ENCODE measurements around the gene HSD17B2.

DNA sequence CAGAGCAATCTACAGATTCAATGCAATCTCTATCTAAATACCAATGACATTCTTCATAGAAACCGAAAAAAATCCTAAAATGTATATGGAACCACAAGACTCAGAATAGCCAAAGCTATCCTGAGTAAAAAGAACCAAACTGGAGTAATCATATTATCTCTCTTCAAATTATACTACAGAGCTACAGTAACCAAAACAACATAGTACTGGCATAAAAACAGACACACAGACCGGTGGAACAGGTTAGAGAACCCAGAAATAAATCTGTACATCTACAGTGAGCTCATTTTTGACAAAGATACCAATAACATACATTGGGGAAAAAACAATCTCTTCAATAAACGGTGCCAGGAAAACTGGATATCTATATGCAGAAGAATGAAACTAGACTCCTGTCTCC is 89.6 kb downstream of the HSD17B2 start:
- TF ChIP-seq BHLHE40 (IDR thresholded peaks at IDR 0.05; ENCODE audit: borderline replicate concordance) (no peak), FOXM1 (IDR thresholded peaks at IDR 0.05; ENCODE audit: borderline replicate concordance) (no peak), ELF4 (IDR thresholded peaks at IDR 0.05) (no peak), SUZ12 (IDR thresholded peaks at IDR 0.05) (no peak), CTBP1 (IDR thresholded peaks at IDR 0.05; ENCODE audit: borderline replicate concordance) (no peak)
